GM18907 (cell line): ENCODE measurements around the gene FBXW10B.
A peak's percentile ranks its signal among the peaks of the same experiment; 100 is the strongest.
"Not testable (repeated sequence)": the region's sequence is repeated elsewhere in the genome, so short reads cannot be mapped to it uniquely, and the experiment has no call there.

Experiments used
- ATAC-seq: cut with Tn5 transposase; IDR thresholded peaks from one replicate; pipeline ENCODE4 v1.9.1; 2021; ENCODE audit warnings: mild to moderate bottlenecking, moderate library complexity; ENCODE audit not compliant: unreplicated experiment

The FBXW10B gene

DNA sequence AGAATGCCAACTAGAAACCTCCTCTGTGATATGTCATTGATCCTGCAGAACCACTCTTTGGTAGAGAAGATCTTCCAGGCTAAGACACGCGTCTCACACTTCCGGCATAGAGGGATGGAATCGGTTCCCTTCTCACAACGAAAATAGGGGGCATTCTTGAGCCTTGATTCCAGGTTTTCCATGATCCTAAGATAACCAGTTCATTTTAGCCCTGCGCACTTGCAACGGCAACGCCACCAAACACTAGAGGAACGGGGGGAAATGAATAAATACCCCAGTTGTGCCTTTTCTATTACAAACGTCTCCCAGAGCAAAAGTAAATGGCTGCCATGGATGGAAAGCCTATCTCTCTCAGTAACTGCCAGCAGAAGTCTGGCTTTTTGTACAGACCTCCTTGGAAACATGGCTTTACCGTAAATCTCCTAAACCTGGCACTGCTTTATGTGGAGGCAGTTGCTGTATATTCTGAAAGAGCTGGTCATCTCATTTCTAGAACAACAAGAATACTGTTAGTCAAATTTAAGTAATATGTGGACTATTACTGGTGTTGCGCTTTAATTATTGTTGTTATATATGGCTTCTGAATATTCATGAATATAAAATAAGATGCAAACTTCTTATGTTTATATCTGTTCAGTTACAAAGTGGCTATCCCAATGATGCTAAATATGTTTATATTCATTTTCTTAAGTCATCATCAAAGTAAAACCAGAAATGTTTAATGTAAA lies at the start of gene FBXW10B:
FBXW10B (minus strand) TSS at position 374 of the 728 bp plus-strand sequence; CDS start at position 182, 192 bp downstream.
- ATAC-seq = not testable (repeated sequence)

- no peak for ATAC-seq
These were observed 44.2 kb upstream of the FBXW10B start for GRCh38 chr17:15663691-15664090.

- ATAC-seq = no peak
These were observed 43.7 kb upstream of the FBXW10B start for GRCh38 chr17:15663176-15663575.

GRCh38 chr17:15662681-15663080 lies 43.2 kb upstream of the FBXW10B start:
- no peak for ATAC-seq

DNA sequence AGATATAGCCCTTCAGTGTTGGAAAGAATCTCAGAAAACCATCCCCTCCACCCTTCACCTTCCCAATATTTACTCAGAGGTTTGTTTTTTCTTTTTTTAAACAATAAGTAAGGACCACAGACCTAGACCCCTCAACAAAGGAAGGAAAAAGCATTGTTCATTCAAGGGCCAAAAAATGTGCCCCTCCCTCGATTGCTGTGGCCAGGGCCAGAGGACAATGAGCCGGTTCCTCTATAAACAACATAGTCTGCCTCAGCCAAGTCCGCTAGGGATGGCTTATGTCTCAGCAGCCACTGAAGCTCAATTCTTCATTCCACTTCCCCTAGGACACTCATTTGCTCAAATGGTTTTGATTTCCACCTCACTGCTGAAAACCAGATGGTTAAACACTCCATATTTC lies 40.6 kb upstream of the FBXW10B start:
- no peak for ATAC-seq

DNA sequence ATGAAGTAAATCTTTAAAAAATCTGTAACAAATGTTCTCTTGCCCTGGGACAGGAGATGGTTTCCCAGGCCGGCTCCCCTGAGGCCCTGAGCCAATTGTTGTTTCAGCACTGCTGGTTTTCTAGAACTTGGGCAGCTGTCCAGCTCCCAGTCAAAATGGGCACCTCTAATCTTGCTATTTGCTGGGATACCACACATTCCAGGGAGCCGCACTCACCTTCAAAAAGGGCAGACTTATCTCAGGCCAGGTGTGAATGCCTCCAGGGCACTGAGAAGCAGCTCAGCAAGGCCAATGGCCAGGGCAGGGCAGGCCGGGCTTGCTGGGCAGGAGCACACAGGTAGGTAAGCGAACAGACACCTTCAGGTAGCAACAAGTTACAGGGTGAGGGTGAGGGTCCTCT lies 40.2 kb upstream of the FBXW10B start:
- no peak for ATAC-seq

- no peak for ATAC-seq
These were observed 39.7 kb upstream of the FBXW10B start for GRCh38 chr17:15659236-15659635.

- ATAC-seq = no peak
These were observed 38.8 kb upstream of the FBXW10B start for GRCh38 chr17:15658296-15658695.

GRCh38 chr17:15657868-15658267 lies 38.4 kb upstream of the FBXW10B start:
- ATAC-seq = no peak

DNA sequence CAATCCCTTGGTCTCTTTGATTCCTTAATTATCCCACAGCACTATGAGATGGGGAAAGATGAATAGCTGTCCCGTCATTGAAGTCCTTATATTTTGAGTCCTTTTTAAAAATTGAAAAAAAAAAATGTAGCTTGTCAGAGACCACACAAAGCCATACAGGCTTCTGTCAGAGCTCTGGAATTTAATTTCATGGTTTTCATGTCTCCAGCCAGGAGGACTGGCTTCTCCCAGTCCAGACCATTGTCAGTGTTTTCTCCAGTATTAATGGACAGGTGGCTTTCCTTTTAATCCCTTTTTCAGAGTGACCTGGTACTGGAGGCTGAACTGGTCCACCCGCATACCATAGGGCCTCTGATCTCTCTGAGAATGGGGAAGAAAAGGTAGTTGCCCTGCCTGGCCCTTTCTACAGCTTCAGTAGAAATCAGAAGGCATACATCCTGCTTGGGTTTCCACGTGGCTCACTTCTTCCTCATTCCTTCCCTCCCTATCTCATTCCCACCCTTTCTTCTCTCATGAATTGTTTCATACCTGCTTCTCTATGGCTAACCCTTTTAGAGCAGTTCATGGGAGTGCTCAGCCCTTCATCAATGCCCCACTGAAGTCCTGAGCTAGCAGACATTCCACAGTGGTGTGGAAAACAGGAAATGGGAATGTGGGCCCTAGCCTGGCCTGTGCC lies 35.5 kb upstream of the FBXW10B start:
- ATAC-seq = no peak

- ATAC-seq = not testable (repeated sequence)
These were observed 34.9 kb upstream of the FBXW10B start for GRCh38 chr17:15654401-15654800.

DNA sequence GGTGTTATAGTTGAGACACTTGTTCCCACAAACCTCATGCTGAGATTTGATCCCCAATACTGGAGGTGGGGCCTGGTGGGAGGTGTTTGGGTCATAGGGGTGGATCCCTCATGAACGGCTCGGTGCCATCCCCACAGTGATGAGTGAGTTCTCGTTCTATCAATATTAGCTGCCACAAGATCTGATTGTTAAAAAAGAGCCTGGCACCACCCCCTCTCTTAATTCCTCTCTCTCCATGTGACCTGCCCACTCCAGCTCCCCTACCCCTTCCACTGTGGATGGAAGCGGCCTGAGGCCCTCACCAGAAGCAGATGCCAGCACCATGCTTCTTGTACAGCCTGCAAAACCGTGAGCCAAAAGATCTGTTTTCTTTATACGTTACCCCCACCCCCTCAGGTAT lies 33.5 kb upstream of the FBXW10B start:
- ATAC-seq = no peak

DNA sequence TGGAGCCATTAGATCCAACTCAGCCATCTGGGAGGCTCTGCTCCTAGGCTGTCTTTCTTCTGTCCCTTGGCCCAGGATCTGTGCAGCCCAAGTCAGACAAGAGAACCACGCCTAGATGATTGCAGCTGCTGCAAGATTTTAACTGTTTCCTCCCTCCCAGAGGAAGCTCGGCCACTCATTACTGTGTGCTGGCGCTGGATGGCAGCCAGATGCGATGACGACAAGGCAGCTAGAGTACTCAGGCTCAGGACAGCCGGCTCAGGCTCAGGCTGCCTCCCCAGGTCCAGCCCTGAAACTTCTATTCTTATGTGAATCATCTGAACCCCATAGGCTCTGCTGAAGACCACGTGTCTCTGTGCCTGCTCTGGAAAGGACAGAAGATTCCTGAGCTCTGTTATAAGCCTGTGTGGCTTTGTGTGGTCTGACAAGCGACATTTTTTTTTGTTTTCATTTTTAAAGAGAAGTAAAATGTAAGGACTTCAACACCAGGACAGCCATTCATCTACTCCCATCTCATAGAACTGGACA lies 32.1 kb upstream of the FBXW10B start:
- ATAC-seq = peak; percentile 86

GRCh38 chr17:15650741-15651582 lies 31.5 kb upstream of the FBXW10B start:
- ATAC-seq = peak; percentile 16

DNA sequence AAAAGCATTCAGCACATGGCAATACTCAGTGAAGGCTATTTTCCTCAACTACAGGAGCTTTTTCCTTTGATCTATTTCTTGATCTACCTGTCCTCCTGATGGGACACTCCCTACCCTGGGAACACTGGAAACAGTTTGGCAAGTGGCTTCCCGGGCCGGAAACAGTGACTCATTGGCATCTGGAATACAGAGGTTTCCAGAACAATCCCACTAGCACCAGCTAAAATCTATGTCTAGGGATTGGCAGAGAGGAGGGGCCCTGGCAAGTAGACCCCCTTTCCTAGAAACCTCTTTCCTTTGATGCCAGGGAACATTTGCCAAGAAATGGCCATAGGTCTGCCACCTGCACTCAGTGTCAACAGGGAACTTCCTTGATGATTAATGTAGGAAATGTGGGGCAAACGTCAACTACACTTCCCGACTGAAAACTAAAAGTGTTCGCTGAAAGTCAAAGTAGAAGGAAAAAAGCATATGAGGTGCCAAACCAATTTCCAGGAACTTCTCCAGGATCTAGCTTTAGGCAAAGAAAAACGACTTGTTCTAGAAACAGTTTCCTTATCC lies 30.4 kb upstream of the FBXW10B start:
- ATAC-seq = no peak

DNA sequence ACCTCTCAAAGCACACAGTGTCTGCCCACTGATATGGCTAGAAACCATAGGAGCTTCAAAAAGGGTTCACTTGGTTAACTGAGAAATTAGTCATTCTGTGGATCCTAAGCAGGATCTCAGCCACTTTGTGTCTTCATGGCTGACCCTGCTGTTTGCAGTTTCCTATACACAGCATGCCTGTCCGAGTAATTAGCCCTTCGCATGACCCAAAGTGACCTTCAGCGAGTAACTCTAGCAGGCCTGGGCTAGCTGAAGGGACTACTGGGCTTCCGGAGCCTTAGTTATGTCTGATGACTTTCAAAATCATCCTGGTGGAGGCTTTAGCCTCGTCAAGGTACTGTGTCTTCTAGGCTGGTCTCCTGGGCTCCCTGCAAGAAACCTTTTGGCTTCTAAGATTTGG lies 28.9 kb upstream of the FBXW10B start:
- ATAC-seq = no peak

DNA sequence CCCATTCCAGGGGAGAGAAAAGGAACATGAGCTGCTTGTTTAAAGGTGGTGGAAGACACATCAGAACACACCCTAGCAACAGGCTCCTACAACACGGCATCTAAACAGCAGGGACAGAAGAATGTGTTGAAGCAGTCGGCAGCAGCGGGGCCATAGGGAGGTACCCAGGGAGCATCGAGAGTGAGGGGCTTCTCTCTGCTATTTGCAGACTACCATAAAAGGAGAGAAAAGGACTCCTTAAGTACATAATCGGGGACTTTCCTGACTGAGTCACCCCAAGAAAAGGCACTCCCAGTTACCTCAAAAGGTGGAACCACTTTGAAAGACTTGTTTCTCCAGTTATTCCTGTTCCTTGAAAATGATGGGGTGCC lies 26.4 kb upstream of the FBXW10B start:
- ATAC-seq = peak; percentile 53

- ATAC-seq = peak; percentile 52
These were observed 25.8 kb upstream of the FBXW10B start for GRCh38 chr17:15645099-15645941.

DNA sequence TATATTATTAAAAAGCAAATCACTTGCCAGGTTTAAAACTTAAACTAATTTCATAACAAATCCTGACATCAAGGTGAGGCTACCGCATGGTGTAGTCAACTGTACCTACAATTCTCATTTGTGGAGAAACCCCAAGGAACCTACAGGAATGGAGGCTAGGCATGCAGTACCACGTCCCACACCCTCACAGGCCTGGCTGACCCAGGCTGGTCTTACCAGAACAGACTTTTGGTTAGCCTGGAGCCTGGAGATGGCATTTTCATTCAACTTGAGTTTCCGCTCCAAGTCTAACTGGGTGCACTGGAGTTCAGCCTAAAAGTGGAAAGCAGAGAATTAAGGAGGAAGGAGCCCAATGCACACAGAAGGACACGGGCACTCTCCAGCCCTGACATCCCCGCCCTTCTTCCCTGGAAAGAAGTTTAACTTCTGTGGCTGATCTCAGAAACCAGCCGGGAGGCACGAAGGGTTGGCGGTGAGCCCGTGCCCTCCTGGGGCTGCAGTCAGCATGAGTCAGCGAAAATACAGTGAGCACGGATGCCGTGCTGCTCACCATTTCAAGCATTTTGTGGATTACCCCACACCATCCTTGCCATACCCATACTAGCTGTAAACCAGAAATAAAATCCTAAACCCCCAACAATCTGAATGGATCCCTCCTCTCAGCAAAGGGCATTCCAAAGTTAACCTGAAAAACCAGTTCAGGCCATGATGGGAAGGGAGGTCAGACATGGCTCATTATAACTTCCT lies 23.2 kb upstream of the FBXW10B start:
- ATAC-seq = not testable (repeated sequence)
